GM18909 (cell line): ENCODE data around the gene CSPG5.

Source experiments
- ATAC-seq: cut with Tn5 transposase; IDR thresholded peaks from one replicate; pipeline ENCODE4 v1.9.1; 2021; ENCODE audit warnings: mild to moderate bottlenecking; ENCODE audit not compliant: unreplicated experiment, poor library complexity

CSPG5 gene

GRCh38 chr3:47588587-47588986 is 9.9 kb upstream of the CSPG5 start:
- ATAC-seq: no peak

GRCh38 chr3:47588053-47588452 is 9.4 kb upstream of the CSPG5 start:
- ATAC-seq: no peak

- ATAC-seq: no peak
Observed at GRCh38 chr3:47586746-47587145, 8.1 kb upstream of the CSPG5 start.

- ATAC-seq: no peak
Observed at GRCh38 chr3:47583320-47584075, 4.8 kb upstream of the CSPG5 start.

- ATAC-seq: no peak
Observed at GRCh38 chr3:47581835-47582234, 3.2 kb upstream of the CSPG5 start.

- ATAC-seq: no peak
Observed at GRCh38 chr3:47581422-47581821, 2.8 kb upstream of the CSPG5 start.

GRCh38 chr3:47580481-47580880 is 1.8 kb upstream of the CSPG5 start:
- ATAC-seq: no peak

GRCh38 chr3:47579875-47580274 is 1.2 kb upstream of the CSPG5 start:
- ATAC-seq: no peak

- ATAC-seq: peak; percentile 48
Observed at GRCh38 chr3:47578119-47578632, 489 bp downstream of the CSPG5 start.

GRCh38 chr3:47577583-47578118 is 1.0 kb downstream of the CSPG5 start:
- ATAC-seq: no peak

- ATAC-seq: no peak
Observed at GRCh38 chr3:47573190-47574172, 5.2 kb downstream of the CSPG5 start.

- no peak for ATAC-seq
Observed at GRCh38 chr3:47571391-47572175, 7.1 kb downstream of the CSPG5 start.

GRCh38 chr3:47568901-47569300 is 9.8 kb downstream of the CSPG5 start:
- no peak for ATAC-seq

GRCh38 chr3:47567149-47567548 is 11.5 kb downstream of the CSPG5 start:
- no peak for ATAC-seq

GRCh38 chr3:47566667-47567066 is 12.0 kb downstream of the CSPG5 start:
- no peak for ATAC-seq

GRCh38 chr3:47565734-47566550 is 12.7 kb downstream of the CSPG5 start:
- no peak for ATAC-seq

- ATAC-seq: no peak
Observed at GRCh38 chr3:47556351-47556750, 22.3 kb downstream of the CSPG5 start.

- ATAC-seq: no peak
Observed at GRCh38 chr3:47554335-47554734, 24.3 kb downstream of the CSPG5 start.

GRCh38 chr3:47553407-47553806 is 25.3 kb downstream of the CSPG5 start:
- ATAC-seq: no peak
